Gastrocnemius medialis (tissue), 4 donors: ENCODE results near the gene WNT9A.

Experiments used
- CTCF ChIP-seq, 5 experiments: fragments of 450-650 bp in 3 of 5; fragments of 200-600 bp in 2 of 5; sonication (generic) in 2 of 5; IDR thresholded peaks in 4 of 5; conservative IDR thresholded peaks in 1 of 5; 1 replicate in 4 of 5; 2 replicates in 1 of 5; pipeline ENCODE4 v1.5.1; 2016 to 2019; ENCODE audit warnings: antibody characterized with exemption in 5 of 5, mild to moderate bottlenecking in 3 of 5, moderate library complexity in 3 of 5
- POLR2A ChIP-seq, 2 donors: fragments of 450-650 bp; IDR thresholded peaks; one replicate each; pipeline ENCODE4 v1.6.1; 2017; ENCODE audit warnings: antibody characterized with exemption in 2 of 2, mild to moderate bottlenecking in 2 of 2, moderate library complexity in 2 of 2

- TF ChIP-seq CTCF (IDR thresholded peaks at IDR 0.05 in 4 of 5, conservative IDR thresholded peaks at IDR 0.05 in 1 of 5) = no peak
- no peak for TF ChIP-seq POLR2A (IDR thresholded peaks at IDR 0.05)
These were observed 50.7 kb downstream of the WNT9A start for GRCh38 chr1:227896710-227897655.
